Activated gamma-delta T cell treated with Interleukin-2 at 50 U/mL for 16 hours (primary cell): ENCODE measurements around the gene LMAN1L.
"Not testable (repeated sequence)": the region's sequence is repeated elsewhere in the genome, so short reads cannot be mapped to it uniquely, and the experiment has no call there.

Source experiments
- DNase-seq: peaks from one replicate; pipeline ENCODE4 v3.0.0-alpha.2; 2020

LMAN1L gene

GRCh38 chr15:74782259-74783071 is 30.2 kb upstream of the LMAN1L start:
- DNase-seq = peak; percentile 68

GRCh38 chr15:74783072-74783807 is 29.4 kb upstream of the LMAN1L start:
- DNase-seq = no peak

- no peak for DNase-seq
Observed at GRCh38 chr15:74783808-74784175, 28.8 kb upstream of the LMAN1L start.

- DNase-seq = no peak
Observed at GRCh38 chr15:74784426-74785193, 28.0 kb upstream of the LMAN1L start.

- no peak for DNase-seq
Observed at GRCh38 chr15:74785194-74786032, 27.2 kb upstream of the LMAN1L start.

- DNase-seq = not testable (repeated sequence)
Observed at GRCh38 chr15:74786081-74786480, 26.6 kb upstream of the LMAN1L start.

- DNase-seq = no peak
Observed at GRCh38 chr15:74786551-74787165, 26.0 kb upstream of the LMAN1L start.

- peak; percentile 92 for DNase-seq
Observed at GRCh38 chr15:74787251-74788041, 25.2 kb upstream of the LMAN1L start.

GRCh38 chr15:74788042-74788682 is 24.5 kb upstream of the LMAN1L start:
- DNase-seq = no peak

- DNase-seq = peak; percentile 59
Observed at GRCh38 chr15:74788683-74789151, 23.9 kb upstream of the LMAN1L start.

- DNase-seq = no peak
Observed at GRCh38 chr15:74789171-74789631, 23.4 kb upstream of the LMAN1L start.

GRCh38 chr15:74789741-74790079 is 22.9 kb upstream of the LMAN1L start:
- DNase-seq = no peak

GRCh38 chr15:74790080-74790916 is 22.3 kb upstream of the LMAN1L start:
- DNase-seq = peak; percentile 40

GRCh38 chr15:74791007-74791406 is 21.6 kb upstream of the LMAN1L start:
- no peak for DNase-seq

GRCh38 chr15:74791667-74792066 is 21.0 kb upstream of the LMAN1L start:
- DNase-seq = no peak

- DNase-seq = no peak
Observed at GRCh38 chr15:74792227-74793016, 20.2 kb upstream of the LMAN1L start.

GRCh38 chr15:74793135-74794028 is 19.3 kb upstream of the LMAN1L start:
- DNase-seq = peak; percentile 76
